CD4-positive, alpha-beta T cell treated with Interleukin-15 for 1 hour (primary cell): ENCODE results near the gene GRHL3.

Source experiments
- DNase-seq: peaks from one replicate; pipeline ENCODE4 v3.0.0-alpha.2; 2020

GRHL3 gene

DNA sequence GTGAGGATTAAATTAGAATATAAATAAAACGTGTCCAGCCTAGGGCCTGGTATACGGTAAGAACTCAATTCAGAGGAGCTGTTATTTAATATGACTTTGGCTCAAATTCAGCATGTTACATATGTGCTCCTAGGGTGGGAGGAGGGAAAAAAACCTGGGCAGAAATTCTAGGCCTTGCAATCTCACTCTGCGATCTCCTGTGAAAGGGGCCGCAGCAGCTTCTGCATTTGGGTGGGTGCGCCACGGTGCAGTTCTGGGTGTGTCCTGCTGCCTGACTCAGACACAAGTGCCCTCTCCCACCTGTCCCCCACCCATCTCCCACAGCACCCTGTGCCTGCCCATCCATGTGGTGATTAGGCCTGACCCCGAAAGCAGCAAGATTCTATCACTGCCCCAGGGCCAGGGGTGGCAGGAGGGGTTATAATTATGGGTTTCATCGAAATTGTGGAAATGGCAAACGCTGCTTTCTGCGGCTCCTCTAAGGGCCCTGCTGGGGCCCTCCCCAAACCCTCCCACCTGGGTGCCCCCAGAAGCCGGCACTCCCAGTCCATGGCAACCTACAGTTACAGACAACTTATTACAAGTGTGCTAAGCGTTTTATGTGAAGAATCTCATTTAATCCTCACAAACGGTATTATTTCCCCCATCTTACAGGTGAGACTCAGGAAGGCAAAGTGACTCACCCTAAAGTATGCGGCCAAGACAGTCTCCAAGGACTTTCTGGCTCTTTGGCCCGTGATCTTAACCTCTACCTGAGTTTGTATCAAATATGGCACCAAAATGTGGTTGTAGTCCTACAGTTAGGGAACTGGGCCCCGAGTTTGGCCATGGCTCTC is 25.5 kb upstream of the GRHL3 start:
- DNase-seq: no peak

DNA sequence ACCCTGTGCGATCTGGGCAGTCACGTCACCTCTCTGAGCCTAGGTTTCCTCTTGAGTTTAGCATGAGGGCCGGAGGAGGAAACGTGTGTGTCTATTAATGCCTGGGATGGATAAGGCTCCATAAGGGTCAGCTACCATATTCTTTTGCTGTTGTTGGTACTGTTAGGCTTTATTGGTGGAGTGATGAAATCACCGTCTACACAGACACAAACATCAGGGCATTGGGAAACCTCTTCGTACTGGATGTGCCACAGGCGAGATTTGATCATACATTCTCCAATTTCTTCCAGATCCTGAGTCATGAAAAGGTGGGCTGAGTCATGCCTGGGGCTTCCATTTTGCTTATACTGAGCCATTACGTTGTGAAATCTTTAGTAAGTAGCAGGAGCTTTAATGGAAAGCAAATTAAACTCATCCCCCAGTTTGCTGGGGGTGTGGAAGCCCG is 24.9 kb upstream of the GRHL3 start:
- no peak for DNase-seq

DNA sequence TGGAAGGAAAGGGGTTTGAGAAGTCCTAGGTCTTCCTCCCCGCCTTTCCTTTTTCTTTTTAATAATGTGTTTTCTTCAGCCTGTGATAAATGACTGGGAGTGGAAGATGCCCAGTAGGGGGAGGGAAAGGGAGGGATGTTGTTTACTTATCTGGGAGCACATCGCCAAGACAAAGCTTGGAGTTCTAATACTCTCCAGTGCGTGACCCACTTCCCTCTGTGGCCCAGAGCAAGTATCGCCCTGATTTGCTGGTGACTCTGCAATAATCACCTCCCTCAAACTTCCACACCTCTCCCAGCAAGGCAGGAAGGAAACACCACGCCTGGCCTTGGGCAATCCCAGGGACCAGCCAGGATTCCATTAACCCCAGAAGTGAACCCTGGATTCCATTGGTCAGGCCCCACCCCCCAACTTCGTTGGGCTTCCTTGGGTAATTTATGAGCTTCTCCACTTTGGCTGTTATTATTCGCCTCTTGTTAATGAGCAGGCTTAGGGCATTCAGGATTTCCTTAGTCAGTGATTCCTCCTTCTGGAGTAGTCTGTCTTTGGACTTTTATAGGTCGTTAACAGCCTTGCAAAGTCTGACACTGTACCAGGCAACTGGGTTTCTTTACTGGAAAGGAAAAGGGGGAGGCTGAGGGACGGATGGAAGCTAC is 24.3 kb upstream of the GRHL3 start:
- no peak for DNase-seq

DNA sequence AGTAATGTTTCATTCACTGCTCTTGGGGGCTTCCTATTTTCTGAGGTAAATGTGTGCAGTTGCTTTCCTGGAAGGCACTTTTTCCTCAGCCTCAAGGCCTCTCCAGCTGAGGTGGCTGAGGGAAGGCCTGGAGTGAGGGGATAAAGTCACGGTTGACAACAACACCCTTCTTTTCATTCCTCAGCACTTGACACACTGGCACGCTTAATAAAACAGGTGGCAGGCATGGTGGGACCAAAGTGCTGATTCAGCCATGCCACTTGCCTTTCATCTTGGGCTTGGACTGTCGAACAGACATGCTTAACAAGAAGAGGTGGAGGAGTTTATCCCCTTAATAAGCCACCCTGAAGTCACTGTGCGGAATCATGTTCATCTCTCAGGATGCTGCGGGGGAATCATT is 23.6 kb upstream of the GRHL3 start:
- no peak for DNase-seq

DNA sequence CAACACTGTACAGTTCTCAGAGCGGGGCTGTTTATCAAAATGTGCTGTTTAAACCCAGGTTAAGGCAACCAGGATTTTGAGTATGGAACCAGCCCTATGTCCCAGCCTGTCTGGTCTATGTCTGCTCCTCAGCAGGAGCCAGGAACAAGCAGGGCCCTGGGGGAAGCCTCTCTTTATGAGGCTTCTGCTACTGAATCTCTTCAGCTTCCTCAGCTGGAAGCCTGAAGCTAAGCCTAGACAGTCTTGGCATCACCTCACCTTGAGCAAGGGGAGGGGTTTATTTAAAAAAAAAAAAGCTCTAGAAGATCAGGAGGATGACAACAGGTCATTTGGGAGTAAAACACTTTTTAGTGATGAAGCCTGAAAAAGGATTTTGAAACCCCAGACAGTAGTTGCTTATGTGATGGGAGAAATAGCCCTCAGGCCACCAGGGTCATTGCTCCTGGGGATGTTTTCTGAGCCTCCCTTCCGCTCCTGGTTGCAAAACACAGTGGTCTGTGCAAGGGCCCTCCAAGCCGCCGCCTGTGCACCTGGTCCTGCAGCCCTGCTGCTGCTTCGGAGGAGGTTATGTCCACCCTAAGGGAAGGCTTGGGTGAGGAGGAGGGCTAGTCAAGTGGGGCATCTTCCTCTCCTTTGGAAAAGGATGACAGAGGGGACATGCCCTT is 21.8 kb upstream of the GRHL3 start:
- no peak for DNase-seq

DNA sequence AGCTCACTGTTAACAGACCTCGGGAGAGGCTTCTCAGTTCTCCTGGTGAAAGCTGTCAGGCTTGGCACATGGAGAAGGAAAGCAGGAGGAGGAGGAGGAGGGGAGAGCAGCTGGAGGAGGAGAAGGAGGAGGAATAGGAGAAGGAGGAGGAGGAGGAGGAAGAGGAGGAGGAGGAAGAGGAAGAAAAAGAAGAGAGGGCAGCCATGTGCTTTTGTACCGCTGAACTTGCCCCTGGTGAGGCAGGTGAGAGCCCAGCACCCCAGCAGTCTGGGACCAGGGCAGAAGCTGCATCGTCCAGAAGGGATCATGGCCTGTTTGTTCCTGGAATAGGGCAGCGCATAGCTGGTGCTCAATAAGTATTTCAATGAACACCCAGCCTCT is 21.3 kb upstream of the GRHL3 start:
- no peak for DNase-seq

DNA sequence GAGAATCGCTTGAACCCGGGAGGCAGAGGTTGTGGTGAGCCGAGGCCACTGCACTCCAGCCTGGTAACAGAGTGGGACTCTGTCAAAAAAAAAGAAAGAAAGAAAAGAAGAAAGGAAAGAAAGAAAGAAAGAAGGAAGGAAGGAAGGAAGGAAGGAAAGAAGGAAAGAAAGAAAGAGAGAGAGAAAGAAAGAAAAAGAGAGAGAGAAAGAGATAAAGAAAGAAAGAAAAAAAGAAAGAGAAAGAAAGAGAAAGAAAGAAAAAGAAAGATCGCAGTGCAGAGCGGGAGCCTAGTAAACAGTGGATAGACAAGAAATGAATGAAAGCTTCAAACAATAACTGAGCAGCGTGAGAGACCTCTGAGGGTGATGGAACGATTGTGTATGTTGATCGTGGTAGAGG is 20.6 kb upstream of the GRHL3 start:
- no peak for DNase-seq

DNA sequence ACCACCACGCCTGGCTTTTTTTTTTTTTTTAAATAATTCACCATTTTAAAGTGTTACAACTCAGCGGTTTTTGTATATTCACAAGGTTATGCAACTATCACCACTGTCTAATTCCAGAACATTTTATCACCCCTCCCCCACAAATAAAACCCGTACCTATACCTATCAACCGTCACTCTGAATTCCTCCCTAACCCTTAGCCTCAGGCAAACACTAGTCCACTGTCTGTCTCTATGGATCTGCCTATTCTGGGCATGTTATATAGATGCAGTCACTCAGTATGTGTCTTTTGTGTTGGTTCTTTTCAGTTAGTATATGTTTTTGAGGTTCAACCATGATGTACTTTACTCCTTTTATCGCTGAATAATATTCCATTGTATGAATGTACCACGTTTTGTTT is 19.3 kb upstream of the GRHL3 start:
- DNase-seq: no peak

DNA sequence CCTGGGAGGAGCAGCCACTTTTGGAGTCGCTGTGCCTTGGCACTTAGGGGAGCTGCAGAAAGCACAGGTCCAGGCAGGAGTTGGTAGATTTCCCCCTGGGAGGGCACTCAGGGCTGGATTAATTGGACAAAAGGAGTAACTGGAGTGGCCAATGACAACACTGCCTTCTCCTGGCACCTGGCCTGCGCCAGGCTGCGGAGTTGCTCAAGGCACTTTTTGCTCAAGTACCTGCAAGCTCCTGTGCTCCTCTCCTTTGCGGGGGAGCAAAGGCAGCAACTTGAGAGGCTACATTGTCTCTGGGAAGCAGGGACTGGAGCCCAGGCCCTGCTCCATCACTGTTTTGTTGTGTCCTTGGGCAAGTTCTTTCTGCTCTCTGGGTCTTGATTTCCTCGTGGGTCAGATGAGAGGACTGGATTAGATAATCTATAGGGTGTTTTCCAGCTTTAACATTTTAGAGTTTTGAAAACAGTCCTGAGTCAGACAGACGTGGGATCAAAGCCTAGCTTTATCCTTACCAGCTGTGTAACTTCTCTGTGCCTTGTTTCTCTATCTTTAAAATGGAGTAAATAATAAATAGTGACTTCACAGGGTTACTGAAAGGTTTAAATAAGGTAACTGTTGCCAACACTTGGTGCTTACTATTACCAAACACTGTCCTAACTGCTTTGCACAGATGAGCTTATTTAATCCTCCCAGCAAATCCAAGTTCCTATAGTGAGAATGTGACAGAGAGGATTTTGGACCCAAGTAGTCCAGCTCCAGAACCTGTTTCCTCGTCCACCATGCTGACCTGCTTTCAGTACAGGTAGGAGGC is 18.0 kb upstream of the GRHL3 start:
- DNase-seq: no peak

DNA sequence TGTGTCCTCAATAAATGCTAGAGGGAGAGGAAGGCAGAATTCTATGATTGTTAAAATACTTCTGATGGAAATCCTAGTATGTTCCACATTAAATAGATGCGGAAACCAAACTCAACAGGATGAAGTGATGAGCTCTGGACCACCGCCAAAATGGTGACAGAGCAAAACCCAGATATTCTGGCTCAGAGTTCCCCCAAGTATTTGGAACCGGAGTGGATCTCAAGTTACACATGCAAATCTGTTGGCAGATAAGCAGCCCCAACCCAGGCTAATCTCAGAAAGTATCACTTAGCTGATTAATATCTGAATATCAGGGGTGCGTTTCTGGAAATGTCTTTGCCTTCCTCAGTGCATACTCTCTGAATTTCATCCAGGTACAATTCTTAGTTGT is 17.4 kb upstream of the GRHL3 start:
- DNase-seq: no peak

DNA sequence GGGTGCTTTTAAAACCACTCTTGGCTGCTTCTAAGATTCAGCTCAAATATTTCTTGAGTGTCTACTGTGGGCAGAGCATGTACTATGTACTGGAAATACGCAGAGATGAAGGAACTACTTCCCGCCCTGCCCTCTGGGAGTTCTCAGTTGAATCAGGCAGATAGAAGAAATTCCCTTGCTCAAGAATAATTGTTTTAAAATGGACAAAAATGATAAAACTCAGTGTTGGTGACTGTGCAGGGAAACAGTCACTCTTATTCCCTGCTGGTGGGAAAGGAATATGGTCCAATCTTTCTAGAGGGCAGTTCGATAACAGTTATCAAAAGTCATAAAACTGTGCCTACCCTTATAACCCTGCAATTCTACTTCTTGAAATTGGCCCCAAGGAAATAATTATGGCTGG is 16.9 kb upstream of the GRHL3 start:
- DNase-seq: no peak

DNA sequence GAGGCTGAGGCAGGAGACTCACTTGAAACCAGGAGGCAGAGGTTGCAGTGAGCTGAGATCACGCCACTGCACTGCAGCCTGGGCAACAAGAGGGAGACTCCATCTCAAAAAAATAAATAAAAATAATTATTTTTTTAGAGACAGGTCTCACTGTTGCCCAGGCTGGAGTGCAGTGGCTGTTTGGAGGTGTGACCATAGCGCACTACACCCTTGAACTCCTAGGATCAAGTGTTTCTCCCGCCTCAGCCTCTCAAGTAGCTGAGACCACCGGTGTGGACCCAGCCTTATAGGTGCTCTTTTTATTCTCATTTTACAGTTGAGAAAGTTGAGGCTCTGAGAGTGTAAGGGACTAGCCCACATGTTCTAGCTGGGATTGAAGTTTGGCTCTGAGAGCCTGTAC is 15.6 kb upstream of the GRHL3 start:
- no peak for DNase-seq

DNA sequence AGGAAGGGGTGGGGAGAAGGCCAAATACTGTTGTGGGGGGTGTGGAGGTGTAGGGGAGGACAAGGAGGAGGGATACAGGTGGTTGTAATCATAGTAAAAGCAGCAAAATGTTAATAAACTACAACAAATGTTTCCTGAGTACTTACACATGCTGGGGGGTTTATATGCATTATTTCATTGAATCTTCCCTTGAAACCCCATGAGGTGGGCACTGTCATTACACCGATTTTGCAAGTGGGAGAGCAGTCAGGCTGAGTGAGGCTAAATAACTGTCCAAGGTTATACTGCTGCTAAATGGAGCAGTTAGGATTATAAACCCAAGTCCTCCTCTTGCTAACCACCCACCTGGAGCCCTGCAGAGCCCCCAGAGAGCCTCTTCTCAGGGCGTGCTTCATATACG is 14.4 kb upstream of the GRHL3 start:
- no peak for DNase-seq

DNA sequence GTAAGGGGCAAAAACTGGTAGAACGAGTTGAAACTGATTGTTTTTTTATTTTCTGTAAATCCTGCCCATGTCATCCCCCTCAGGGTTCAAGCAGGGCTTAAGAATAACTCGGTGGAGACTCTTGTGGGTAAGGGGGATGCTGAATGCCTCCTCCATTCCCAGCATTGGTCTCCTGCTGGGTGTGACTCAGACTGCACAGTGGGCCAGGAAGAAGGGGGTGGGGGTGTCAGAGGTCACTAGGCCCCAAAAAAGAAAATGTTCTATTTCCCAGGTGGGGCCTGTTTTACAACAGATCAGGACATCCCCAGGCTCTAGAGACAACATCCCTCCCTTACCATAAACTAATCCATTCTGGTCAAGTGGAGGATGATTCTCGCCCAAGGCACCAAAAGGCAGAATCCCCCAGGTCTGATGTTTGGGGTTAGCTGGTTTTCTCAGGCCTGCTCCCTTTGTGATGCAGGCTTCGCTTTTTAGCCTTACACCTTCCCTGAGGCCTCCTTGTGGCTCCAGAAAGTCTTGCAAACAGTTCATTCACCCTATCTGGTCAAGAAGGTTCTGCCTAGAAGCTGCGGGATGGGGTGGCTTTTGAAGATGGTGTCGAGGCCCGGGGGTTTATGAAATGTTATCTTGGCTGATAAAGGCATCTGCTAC is 10.7 kb upstream of the GRHL3 start:
- DNase-seq: no peak

DNA sequence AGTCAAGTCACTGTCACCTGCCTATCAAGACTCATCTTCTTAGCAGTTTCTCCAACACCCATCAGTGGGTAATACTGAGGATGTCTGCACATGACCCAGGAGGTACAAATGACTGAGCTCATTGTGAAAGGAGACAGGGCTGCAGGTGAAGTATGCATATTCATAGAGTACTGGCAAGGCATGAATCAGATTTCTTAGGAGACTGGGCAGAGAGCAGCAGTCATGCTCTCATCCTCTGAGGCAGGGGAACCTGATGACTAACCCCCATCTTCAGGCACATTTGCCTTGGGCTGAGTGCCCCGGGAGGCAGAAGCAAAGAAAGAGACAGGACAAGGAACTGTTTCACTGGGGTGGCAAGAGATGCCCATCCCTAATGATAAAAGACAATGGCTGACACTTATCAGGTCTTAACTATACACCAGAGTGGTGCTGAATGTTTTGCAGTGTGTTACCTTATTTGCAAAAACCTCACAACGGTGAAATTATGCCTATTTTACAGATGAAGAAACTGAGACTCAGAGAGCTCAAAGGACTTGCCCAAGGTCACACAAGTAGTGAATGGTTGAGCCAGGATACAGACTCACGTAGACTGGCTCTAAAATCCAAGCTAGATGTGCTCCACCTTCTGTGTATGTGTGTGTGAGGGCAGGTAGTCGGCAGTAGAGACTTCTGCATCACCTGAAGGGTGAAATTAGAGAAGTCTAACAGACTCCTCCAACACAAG is 9.2 kb upstream of the GRHL3 start:
- no peak for DNase-seq

DNA sequence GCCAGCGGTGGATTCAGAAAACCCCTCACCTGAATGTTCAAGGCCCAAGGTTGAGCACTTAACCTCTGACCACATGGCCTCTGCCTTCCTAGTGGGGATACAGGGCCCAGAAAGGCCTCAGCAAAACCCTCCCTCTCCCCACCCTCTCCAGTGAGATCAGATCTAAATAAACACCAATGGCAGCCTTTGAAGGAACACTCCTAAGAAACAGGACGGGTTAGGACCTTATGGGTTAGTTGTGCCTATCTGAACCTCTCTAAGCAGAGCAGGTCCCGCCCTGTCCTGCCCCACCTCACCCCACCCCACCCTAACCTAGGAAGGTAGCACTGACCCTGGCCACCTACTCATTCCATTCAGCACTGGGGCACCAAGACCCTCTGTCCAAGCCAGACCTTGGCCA is 7.9 kb upstream of the GRHL3 start:
- no peak for DNase-seq

DNA sequence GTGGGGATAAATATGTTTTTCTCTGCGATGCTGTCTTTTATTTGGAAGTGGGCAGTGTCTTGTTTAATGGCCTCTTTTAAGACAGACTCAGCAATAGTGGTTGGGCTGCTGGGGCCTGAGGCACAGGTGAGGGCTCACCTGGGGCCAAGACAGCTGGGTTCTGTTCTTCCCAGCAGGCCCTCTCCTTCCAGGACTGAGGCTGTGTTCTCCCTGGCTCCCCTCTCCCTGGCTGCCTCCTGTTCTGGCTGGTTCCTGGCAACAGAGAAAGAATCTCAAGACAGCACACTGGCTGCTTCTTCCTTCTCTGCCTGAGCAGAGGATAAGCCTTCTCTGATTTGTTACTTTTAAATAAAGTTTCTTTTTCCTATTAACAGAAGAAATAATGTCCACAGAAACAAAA is 7.4 kb upstream of the GRHL3 start:
- no peak for DNase-seq

DNA sequence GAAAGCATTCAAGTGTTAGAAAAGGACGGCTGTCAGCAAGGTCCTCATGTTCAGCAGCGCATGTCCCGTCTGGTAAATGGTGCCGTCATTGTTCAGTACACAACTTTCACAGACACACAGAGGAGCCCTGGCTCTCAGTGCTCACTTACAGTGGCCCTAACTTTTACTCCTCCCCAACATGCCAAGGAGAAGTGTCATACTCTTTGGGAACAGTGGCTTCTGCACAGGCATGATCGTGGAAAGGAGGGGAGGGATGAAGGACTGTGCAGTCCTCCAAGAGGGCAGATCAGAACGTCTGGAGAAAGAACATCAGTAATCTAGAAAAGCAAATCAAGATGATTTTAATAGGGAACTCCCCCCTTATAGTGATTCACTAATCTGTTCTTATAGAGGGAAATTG is 3.8 kb upstream of the GRHL3 start:
- no peak for DNase-seq

DNA sequence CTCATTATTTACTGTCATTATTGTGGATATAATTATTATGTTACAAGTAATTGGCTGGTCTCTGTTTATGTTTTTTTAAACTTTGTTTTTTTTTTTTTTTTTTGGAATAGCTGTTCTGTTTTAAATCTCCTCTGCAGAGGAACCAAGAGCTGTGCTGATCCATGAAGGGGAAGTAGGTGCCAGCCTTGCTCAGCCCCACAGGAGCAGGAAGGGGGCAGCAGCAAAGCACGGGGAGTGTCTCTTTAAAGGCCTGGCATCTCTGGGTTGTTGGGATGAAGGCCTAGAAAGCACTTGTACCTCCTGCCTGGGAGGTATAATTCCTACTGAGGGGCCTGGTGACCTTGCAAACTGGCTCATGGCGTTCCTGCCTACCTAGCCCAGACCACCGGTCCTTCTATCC is 2.5 kb upstream of the GRHL3 start:
- DNase-seq: no peak

DNA sequence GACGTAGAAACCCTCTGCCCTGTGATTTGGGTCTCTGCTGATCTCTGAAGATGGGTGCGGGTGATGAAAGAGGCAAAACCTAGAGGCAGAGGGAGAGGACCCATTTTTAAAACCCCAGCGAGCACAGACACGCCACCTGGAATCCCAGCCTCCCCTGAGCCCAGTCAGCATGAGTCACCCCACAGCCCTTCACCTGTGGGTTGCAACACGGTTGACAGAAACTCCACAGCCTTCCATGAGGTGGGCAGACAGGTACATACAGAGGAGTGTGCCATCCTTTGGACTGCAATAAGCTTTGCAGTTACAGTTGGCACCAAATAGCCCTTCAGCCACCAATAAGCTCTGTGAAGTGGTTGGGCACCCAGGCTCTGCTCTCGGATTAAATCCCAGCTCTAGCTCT is 2.1 kb upstream of the GRHL3 start:
- DNase-seq: no peak

DNA sequence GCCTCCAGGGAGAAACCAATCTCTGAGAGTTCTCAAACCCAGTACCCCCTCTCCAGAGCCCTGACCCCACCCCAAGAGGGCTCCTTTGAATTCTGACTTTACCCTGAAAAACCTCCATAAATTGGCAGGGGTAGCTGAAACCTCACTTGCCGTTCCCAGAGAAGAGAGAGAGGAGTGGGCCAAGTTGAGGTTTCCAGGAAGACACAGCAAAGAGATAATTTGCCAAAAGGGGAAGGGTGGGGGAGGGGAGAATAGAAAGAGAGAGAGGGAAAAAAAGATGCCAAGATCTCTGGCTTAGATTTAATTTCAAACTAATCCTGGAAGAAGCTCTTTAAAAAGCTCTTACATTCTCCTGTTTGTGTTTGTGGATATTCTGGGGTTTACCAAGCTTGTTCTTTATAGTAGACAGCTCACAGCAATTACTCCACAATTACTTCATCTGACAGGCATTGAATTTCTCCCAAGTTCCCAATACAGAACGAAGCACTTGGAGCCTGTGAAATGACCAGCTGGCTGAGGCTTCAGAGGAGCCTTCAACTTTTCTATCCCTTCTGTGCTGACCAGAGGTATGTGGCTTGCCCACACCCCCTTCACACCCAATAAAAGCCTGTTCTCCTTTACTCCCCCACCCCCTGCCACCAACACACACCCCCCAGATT is 1.1 kb upstream of the GRHL3 start:
- no peak for DNase-seq
